Measurements from ENCODE around the gene ATP6V1E1. TPM values are rescaled to one million over a fixed set of nuclear protein-coding genes. Genes with fewer than 3 reads are reported as not detected.

Gene ATP6V1E1
- total and polyA plus RNA-seq, 4 donors: 93.0 to 163 (median 127) TPM

- no peaks in the 10 kb centered on the region for H3K36me3 ChIP-seq (ENCODE audit: control insufficient read depth in 1 of 2, insufficient read depth in 2 of 2, low read length in 1 of 2)
- peak overlapping the region; percentile 46 to 93 for H3K4me3 ChIP-seq (ENCODE audit: low read length in 2 of 2)
- no peaks in the 10 kb centered on the region for H3K4me1 ChIP-seq (ENCODE audit: control insufficient read depth in 1 of 2, insufficient read depth in 2 of 2, low read length in 2 of 2)
- intact Hi-C loops (cut with DNase I): loop anchor here in 1 of 2 donors (5.0 kb wide), 1 partner anchor 456 kb away; no protein-coding TSS in a partner anchor
- H3K27me3 ChIP-seq (ENCODE audit: control insufficient read depth in 1 of 2, insufficient read depth in 2 of 2, low read length in 1 of 2): no peaks in the 10 kb centered on the region
- ATAC-seq (ENCODE audit: low FRiP score): peak; percentile 3
- DNase-seq: no peak
- no peaks in the 10 kb centered on the region for H3K9me3 ChIP-seq (ENCODE audit: control insufficient read depth, low read length)
- H3K27ac ChIP-seq (ENCODE audit: low read depth in 1 of 2, low read length in 2 of 2): peak overlapping the region; percentile 76 to 94
- WGBS, 2 donors: 11% methylated on average over 24 of the region's 24 CpGs
Observed at GRCh38 chr22:17627961-17628405, 566 bp downstream of the ATP6V1E1 start.

- Histone ChIP-seq H3K27me3 (ENCODE audit: control insufficient read depth in 1 of 2, insufficient read depth in 2 of 2, low read length in 1 of 2) (no peaks in the 10 kb centered on the region), H3K4me1 (ENCODE audit: control insufficient read depth in 1 of 2, insufficient read depth in 2 of 2, low read length in 2 of 2) (no peaks in the 10 kb centered on the region), H3K9me3 (ENCODE audit: control insufficient read depth, low read length) (no peaks in the 10 kb centered on the region), H3K36me3 (ENCODE audit: control insufficient read depth in 1 of 2, insufficient read depth in 2 of 2, low read length in 1 of 2) (peaks cover 2 to 4% of the 10 kb centered on the region in 2 donors), H3K4me3 (ENCODE audit: low read length in 2 of 2) (no peak overlapping the region), H3K27ac (ENCODE audit: low read depth in 1 of 2, low read length in 2 of 2) (no peak overlapping the region)
- no peak for DNase-seq
- no peak for ATAC-seq (ENCODE audit: low FRiP score)
- 86 to 90% methylated on average over 7 of the region's 7 CpGs for WGBS, 2 donors
- intact Hi-C loops (cut with DNase I): no loop called here
Observed at GRCh38 chr22:17613280-17613679, 15.3 kb downstream of the ATP6V1E1 start.

- no peaks in the 10 kb centered on the region for H3K27me3 ChIP-seq (ENCODE audit: control insufficient read depth in 1 of 2, insufficient read depth in 2 of 2, low read length in 1 of 2)
- H3K27ac ChIP-seq (ENCODE audit: low read depth in 1 of 2, low read length in 2 of 2): no peak overlapping the region
- DNase-seq: no peak
- no peak for ATAC-seq (ENCODE audit: low FRiP score)
- H3K36me3 ChIP-seq (ENCODE audit: control insufficient read depth in 1 of 2, insufficient read depth in 2 of 2, low read length in 1 of 2): peaks cover 0 to 5% of the 10 kb centered on the region in 2 donors
- H3K9me3 ChIP-seq (ENCODE audit: control insufficient read depth, low read length): no peaks in the 10 kb centered on the region
- H3K4me3 ChIP-seq (ENCODE audit: low read length in 2 of 2): no peak overlapping the region
- no peaks in the 10 kb centered on the region for H3K4me1 ChIP-seq (ENCODE audit: control insufficient read depth in 1 of 2, insufficient read depth in 2 of 2, low read length in 2 of 2)
- intact Hi-C loops (cut with DNase I): no loop called here
- WGBS, 2 donors: 55 to 60% methylated on average over 3 of the region's 3 CpGs
Observed at GRCh38 chr22:17612057-17612456, 16.5 kb downstream of the ATP6V1E1 start.

- no peak overlapping the region for H3K4me3 ChIP-seq (ENCODE audit: low read length in 2 of 2)
- no peaks in the 10 kb centered on the region for H3K9me3 ChIP-seq (ENCODE audit: control insufficient read depth, low read length)
- DNase-seq: no peak
- no peaks in the 10 kb centered on the region for H3K27me3 ChIP-seq (ENCODE audit: control insufficient read depth in 1 of 2, insufficient read depth in 2 of 2, low read length in 1 of 2)
- intact Hi-C loops (cut with DNase I): loop anchor here in 1 of 2 donors (10.0 kb wide), 1 partner anchor 63 kb away; no protein-coding TSS in a partner anchor
- WGBS, 2 donors: 76 to 85% methylated on average over 4 of the region's 4 CpGs
- H3K4me1 ChIP-seq (ENCODE audit: control insufficient read depth in 1 of 2, insufficient read depth in 2 of 2, low read length in 2 of 2): no peaks in the 10 kb centered on the region
- ATAC-seq (ENCODE audit: low FRiP score): no peak
- peaks cover 0 to 5% of the 10 kb centered on the region in 2 donors for H3K36me3 ChIP-seq (ENCODE audit: control insufficient read depth in 1 of 2, insufficient read depth in 2 of 2, low read length in 1 of 2)
- no peak overlapping the region for H3K27ac ChIP-seq (ENCODE audit: low read depth in 1 of 2, low read length in 2 of 2)
Observed at GRCh38 chr22:17607891-17608521, 20.5 kb downstream of the ATP6V1E1 start.

GRCh38 chr22:17606496-17606895, 22.1 kb downstream of the ATP6V1E1 start:
- intact Hi-C loops (cut with DNase I): loop anchor here in 1 of 2 donors (10.0 kb wide), 1 partner anchor 62 kb away; no protein-coding TSS in a partner anchor
- 51 to 56% methylated on average over 5 of the region's 5 CpGs for WGBS, 2 donors
- Histone ChIP-seq H3K27me3 (ENCODE audit: control insufficient read depth in 1 of 2, insufficient read depth in 2 of 2, low read length in 1 of 2) (no peaks in the 10 kb centered on the region), H3K36me3 (ENCODE audit: control insufficient read depth in 1 of 2, insufficient read depth in 2 of 2, low read length in 1 of 2) (peaks cover 0 to 2% of the 10 kb centered on the region in 2 donors), H3K27ac (ENCODE audit: low read depth in 1 of 2, low read length in 2 of 2) (no peak overlapping the region), H3K4me3 (ENCODE audit: low read length in 2 of 2) (no peak overlapping the region), H3K9me3 (ENCODE audit: control insufficient read depth, low read length) (no peaks in the 10 kb centered on the region), H3K4me1 (ENCODE audit: control insufficient read depth in 1 of 2, insufficient read depth in 2 of 2, low read length in 2 of 2) (no peaks in the 10 kb centered on the region)
- no peak for DNase-seq
- no peak for ATAC-seq (ENCODE audit: low FRiP score)

- no peak overlapping the region for H3K4me3 ChIP-seq (ENCODE audit: low read length in 2 of 2)
- no peak for ATAC-seq (ENCODE audit: low FRiP score)
- H3K27ac ChIP-seq (ENCODE audit: low read depth in 1 of 2, low read length in 2 of 2): no peak overlapping the region
- no peaks in the 10 kb centered on the region for H3K27me3 ChIP-seq (ENCODE audit: control insufficient read depth in 1 of 2, insufficient read depth in 2 of 2, low read length in 1 of 2)
- H3K9me3 ChIP-seq (ENCODE audit: control insufficient read depth, low read length): no peaks in the 10 kb centered on the region
- intact Hi-C loops (cut with DNase I): loop anchor here in 1 of 2 donors (10.0 kb wide), 1 partner anchor 59 kb away; no protein-coding TSS in a partner anchor
- no peak for DNase-seq
- no peaks in the 10 kb centered on the region for H3K4me1 ChIP-seq (ENCODE audit: control insufficient read depth in 1 of 2, insufficient read depth in 2 of 2, low read length in 2 of 2)
- WGBS, 2 donors: 85 to 91% methylated on average over 4 of the region's 4 CpGs
- H3K36me3 ChIP-seq (ENCODE audit: control insufficient read depth in 1 of 2, insufficient read depth in 2 of 2, low read length in 1 of 2): peaks cover 3 to 7% of the 10 kb centered on the region in 2 donors
Observed at GRCh38 chr22:17603668-17604067, 24.9 kb downstream of the ATP6V1E1 start.

GRCh38 chr22:17601031-17601430, 27.5 kb downstream of the ATP6V1E1 start:
- Histone ChIP-seq H3K27ac (ENCODE audit: low read depth in 1 of 2, low read length in 2 of 2) (no peak overlapping the region), H3K36me3 (ENCODE audit: control insufficient read depth in 1 of 2, insufficient read depth in 2 of 2, low read length in 1 of 2) (peaks cover 12 to 15% of the 10 kb centered on the region in 2 donors)
- ATAC-seq (ENCODE audit: low FRiP score): no peak

GRCh38 chr22:17598318-17598717, 30.2 kb downstream of the ATP6V1E1 start:
- H3K36me3 ChIP-seq (ENCODE audit: control insufficient read depth in 1 of 2, insufficient read depth in 2 of 2, low read length in 1 of 2): peaks cover 12 to 18% of the 10 kb centered on the region in 2 donors
- no peaks in the 10 kb centered on the region for H3K27me3 ChIP-seq (ENCODE audit: control insufficient read depth in 1 of 2, insufficient read depth in 2 of 2, low read length in 1 of 2)
- no peak overlapping the region for H3K27ac ChIP-seq (ENCODE audit: low read depth in 1 of 2, low read length in 2 of 2)
- no peak overlapping the region for H3K4me3 ChIP-seq (ENCODE audit: low read length in 2 of 2)
- WGBS, 2 donors: 95% methylated on average over 4 of the region's 4 CpGs
- DNase-seq: peak in 1 of 2 donors; percentile 23
- no peak for ATAC-seq (ENCODE audit: low FRiP score)
- H3K4me1 ChIP-seq (ENCODE audit: control insufficient read depth in 1 of 2, insufficient read depth in 2 of 2, low read length in 2 of 2): no peaks in the 10 kb centered on the region
- no peaks in the 10 kb centered on the region for H3K9me3 ChIP-seq (ENCODE audit: control insufficient read depth, low read length)
- intact Hi-C loops (cut with DNase I): no loop called here

More at GRCh38 chr22:17601031-17601430, 27.5 kb downstream of the ATP6V1E1 start:
- H3K27me3 ChIP-seq (ENCODE audit: control insufficient read depth in 1 of 2, insufficient read depth in 2 of 2, low read length in 1 of 2): no peaks in the 10 kb centered on the region
- intact Hi-C loops (cut with DNase I): loop anchor here in 1 of 2 donors (10.0 kb wide), 1 partner anchor 56 kb away; no protein-coding TSS in a partner anchor
- H3K9me3 ChIP-seq (ENCODE audit: control insufficient read depth, low read length): no peaks in the 10 kb centered on the region
- no peaks in the 10 kb centered on the region for H3K4me1 ChIP-seq (ENCODE audit: control insufficient read depth in 1 of 2, insufficient read depth in 2 of 2, low read length in 2 of 2)
- no peak overlapping the region for H3K4me3 ChIP-seq (ENCODE audit: low read length in 2 of 2)
- WGBS, 2 donors: 32% methylated on average over 3 of the region's 3 CpGs
- DNase-seq: peak in 1 of 2 donors; percentile 27

- intact Hi-C loops (cut with DNase I): no loop called here
- Histone ChIP-seq H3K27ac (ENCODE audit: low read depth in 1 of 2, low read length in 2 of 2) (no peak overlapping the region), H3K4me1 (ENCODE audit: control insufficient read depth in 1 of 2, insufficient read depth in 2 of 2, low read length in 2 of 2) (no peaks in the 10 kb centered on the region), H3K27me3 (ENCODE audit: control insufficient read depth in 1 of 2, insufficient read depth in 2 of 2, low read length in 1 of 2) (no peaks in the 10 kb centered on the region), H3K36me3 (ENCODE audit: control insufficient read depth in 1 of 2, insufficient read depth in 2 of 2, low read length in 1 of 2) (peaks cover 14 to 18% of the 10 kb centered on the region in 2 donors), H3K4me3 (ENCODE audit: low read length in 2 of 2) (no peak overlapping the region), H3K9me3 (ENCODE audit: control insufficient read depth, low read length) (no peaks in the 10 kb centered on the region)
- DNase-seq (no peak), ATAC-seq (ENCODE audit: low FRiP score) (no peak)
- WGBS, 2 donors: 88 to 94% methylated on average over 2 of the region's 2 CpGs
Observed at GRCh38 chr22:17597217-17597616, 31.3 kb downstream of the ATP6V1E1 start.
